Right lobe of liver (tissue), 6 donors: Measurements from ENCODE around the gene PHKG1. TPM values are rescaled to one million over a fixed set of nuclear protein-coding genes. Genes with fewer than 3 reads are reported as not detected.
A peak's percentile ranks its signal among the peaks of the same experiment; 100 is the strongest.
"Not testable (repeated sequence)": the region's sequence is repeated elsewhere in the genome, so short reads cannot be mapped to it uniquely, and the experiment has no call there.

Experiments
- ATAC-seq, 4 donors: fragments of 200-7000 bp; cut with Tn5 transposase; one replicate each; pipeline ENCODE4 v1.9.1; 2020; ENCODE audit warnings: mild to moderate bottlenecking in 4 of 4, moderate library complexity in 4 of 4
- DNase-seq, 3 donors: peaks; one replicate each; pipeline ENCODE4 v3.0.0-alpha.2; 2020
- H3K27ac ChIP-seq, 3 donors: fragments of 200-600 bp; one replicate each; pipeline ENCODE4 v1.8.0; 2022
- H3K27me3 ChIP-seq, 2 donors: fragments of 200-600 bp; one replicate each; pipeline ENCODE4 v1.8.0; 2022
- H3K36me3 ChIP-seq, 4 donors: fragments of 200-600 bp; sonication (generic) in 1 of 4; one replicate each; pipeline versions ENCODE4 v1.5.1 to v1.8.0; 2017 to 2022; ENCODE audit warnings: control low read depth in 1 of 4
- H3K4me1 ChIP-seq, 4 donors: fragments of 200-600 bp; sonication (generic) in 1 of 4; one replicate each; pipeline versions ENCODE4 v1.5.1 to v1.8.0; 2017 to 2022; ENCODE audit warnings: control low read depth in 1 of 4
- H3K4me3 ChIP-seq, 3 donors: fragments of 200-600 bp; one replicate each; pipeline ENCODE4 v1.8.0; 2022
- H3K9me3 ChIP-seq, 4 donors: fragments of 200-600 bp; sonication (generic) in 1 of 4; one replicate each; pipeline versions ENCODE4 v1.5.1 to v1.8.0; 2017 to 2022; ENCODE audit warnings: control low read depth in 1 of 4
- POLR2A ChIP-seq: fragments of 450-650 bp; IDR thresholded peaks from one replicate; pipeline ENCODE4 v1.6.1; 2017; ENCODE audit warnings: antibody characterized with exemption, mild to moderate bottlenecking
- WGBS: methylation state at CpG from one replicate; pipeline ENCODE4 v1.1.6; 2018; ENCODE audit warnings: low coverage, low lambda C conversion rate; ENCODE audit not compliant: insufficient coverage; ENCODE audit errors: missing lambda C conversion rate; 5-methylcytosine and 5-hydroxymethylcytosine counted together
- intact Hi-C, 2 donors: fragments of 100-400 bp; cut with DNase I; formaldehyde crosslinking; loops; one replicate each; pipeline versions ENCODE4 v1.11.2 to v1.14.1; 2022
- total RNA-seq, 6 experiments: library from RNA; depleted of rRNA in 2 of 6; stranded (reverse); fragments of >200 nt in 2 of 6; fragmentation: NEBNext Ultra II Directional in 3 of 6; extraction: Animal tissue kit (Norgen Biotek cat#: 25700) in 3 of 6; gene quantifications; one replicate each; pipeline versions ENCODE4 v1.1.0 to v1.2.4, GENCODE V29; 2016 to 2023
- TF ChIP-seq, protein P1 (sequence below), 4 donors: fragments of 200-600 bp in 3 of 4; fragments of 450-650 bp in 1 of 4; IDR thresholded peaks; one replicate each; pipeline versions ENCODE4 v1.5.1 to v1.8.0; 2016 to 2022; ENCODE audit warnings: antibody characterized with exemption in 4 of 4, mild to moderate bottlenecking in 2 of 4
- donor health status: DM: no; HTN: yes; CAD: no.
- donor health status: DM: no; HTN: no; CAD: no.
- donor health status: DM: no; HTN: no; CAD: no.
- donor health status: DM: no; HTN: yes; CAD: no.
- donor health status: DM: no; HTN: yes; CAD: no.

The PHKG1 gene
- total RNA-seq, 6 experiments from 2014 or later: 0.12 to 1.6 (median 0.20) TPM; not detected in 1

DNA sequence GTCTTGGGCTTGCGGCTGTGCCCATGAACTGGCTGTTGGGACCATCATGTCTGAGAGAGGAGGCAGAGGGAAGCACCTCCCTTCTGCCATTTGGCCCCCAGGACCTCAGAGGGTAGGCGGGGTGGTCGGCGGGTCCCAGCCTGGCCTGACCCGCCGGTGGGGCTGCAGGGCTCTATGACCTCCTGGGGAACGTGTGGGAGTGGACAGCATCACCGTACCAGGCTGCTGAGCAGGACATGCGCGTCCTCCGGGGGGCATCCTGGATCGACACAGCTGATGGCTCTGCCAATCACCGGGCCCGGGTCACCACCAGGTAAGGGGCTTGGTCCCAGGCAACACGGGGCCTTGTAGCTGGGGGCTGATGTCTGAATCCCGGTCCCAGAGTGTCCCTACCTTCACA, 14.6 kb downstream of the PHKG1 start:
- WGBS: 100% methylated on average over 1 of the region's 16 CpGs
- H3K27ac ChIP-seq: no peak overlapping the region
- peak in 1 of 3 donors; percentile 49 for DNase-seq
- no peak for TF ChIP-seq POLR2A
- TF ChIP-seq, protein P1, sequence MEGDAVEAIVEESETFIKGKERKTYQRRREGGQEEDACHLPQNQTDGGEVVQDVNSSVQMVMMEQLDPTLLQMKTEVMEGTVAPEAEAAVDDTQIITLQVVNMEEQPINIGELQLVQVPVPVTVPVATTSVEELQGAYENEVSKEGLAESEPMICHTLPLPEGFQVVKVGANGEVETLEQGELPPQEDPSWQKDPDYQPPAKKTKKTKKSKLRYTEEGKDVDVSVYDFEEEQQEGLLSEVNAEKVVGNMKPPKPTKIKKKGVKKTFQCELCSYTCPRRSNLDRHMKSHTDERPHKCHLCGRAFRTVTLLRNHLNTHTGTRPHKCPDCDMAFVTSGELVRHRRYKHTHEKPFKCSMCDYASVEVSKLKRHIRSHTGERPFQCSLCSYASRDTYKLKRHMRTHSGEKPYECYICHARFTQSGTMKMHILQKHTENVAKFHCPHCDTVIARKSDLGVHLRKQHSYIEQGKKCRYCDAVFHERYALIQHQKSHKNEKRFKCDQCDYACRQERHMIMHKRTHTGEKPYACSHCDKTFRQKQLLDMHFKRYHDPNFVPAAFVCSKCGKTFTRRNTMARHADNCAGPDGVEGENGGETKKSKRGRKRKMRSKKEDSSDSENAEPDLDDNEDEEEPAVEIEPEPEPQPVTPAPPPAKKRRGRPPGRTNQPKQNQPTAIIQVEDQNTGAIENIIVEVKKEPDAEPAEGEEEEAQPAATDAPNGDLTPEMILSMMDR (IDR thresholded peaks at IDR 0.05): no peak
- no peaks in the 10 kb centered on the region for H3K27me3 ChIP-seq
- intact Hi-C loops: loop anchor here in 1 of 2 donors (10.0 kb wide), 1 partner anchor 73 kb away; no protein-coding TSS in a partner anchor
- no peak overlapping the region for H3K4me3 ChIP-seq
- H3K9me3 ChIP-seq: no peaks in the 10 kb centered on the region
- H3K4me1 ChIP-seq: peaks cover 0 to 40% (median 13%) of the 10 kb centered on the region in 4 donors
- no peak for ATAC-seq
- H3K36me3 ChIP-seq: no peaks in the 10 kb centered on the region

DNA sequence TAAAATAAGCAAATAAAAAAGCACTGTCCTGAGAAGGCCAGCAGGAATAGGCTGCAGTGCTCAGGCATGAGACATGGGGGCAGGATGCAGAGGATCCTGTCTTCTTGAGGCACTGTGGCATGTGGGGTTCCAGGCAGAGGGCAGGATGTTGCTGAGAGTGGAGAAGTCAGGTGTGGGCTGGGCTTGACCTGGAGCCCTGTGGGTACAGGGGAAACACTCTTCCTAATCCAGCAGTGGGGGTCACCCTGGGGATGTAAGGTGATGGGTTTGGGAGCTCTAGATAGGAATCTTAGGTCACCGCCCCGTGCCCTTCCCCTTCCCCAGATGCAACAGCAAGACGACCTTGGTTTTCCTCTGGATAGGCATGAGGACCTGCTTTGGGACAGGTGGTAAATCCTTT, 15.1 kb downstream of the PHKG1 start:
- ATAC-seq: no peak
- intact Hi-C loops: loop anchor here in 1 of 2 donors (10.0 kb wide), 1 partner anchor 73 kb away; no protein-coding TSS in a partner anchor
- Histone ChIP-seq H3K27ac (no peak overlapping the region), H3K36me3 (no peaks in the 10 kb centered on the region), H3K4me1 (peaks cover 0 to 34% (median 13%) of the 10 kb centered on the region in 4 donors), H3K4me3 (no peak overlapping the region), H3K9me3 (no peaks in the 10 kb centered on the region), H3K27me3 (no peaks in the 10 kb centered on the region)
- TF ChIP-seq POLR2A: no peak
- TF ChIP-seq, protein P1 (IDR thresholded peaks at IDR 0.05): no peak
- 100% methylated on average over 1 of the region's 3 CpGs for WGBS
- peak in 1 of 3 donors; percentile 1 for DNase-seq

DNA sequence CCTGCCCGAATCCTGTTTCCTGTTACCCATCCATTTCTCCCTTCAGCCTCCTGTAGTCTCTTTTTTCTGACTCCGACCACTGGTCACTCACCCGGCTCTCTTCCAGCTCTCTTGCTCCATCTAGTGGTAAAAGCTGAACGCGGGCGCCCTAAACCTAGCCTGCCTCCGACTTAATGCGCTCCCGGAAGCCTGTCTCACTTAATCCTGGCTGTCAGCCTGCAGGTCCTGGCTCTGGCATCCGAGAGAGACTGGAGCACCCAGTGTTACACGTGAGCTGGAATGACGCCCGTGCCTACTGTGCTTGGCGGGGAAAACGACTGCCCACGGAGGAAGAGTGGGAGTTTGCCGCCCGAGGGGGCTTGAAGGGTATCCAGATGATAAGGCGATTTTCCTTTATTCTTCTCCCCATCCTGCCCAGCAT, 18.4 kb downstream of the PHKG1 start:
- Histone ChIP-seq H3K36me3 (peaks cover 0 to 13% (median 4%) of the 10 kb centered on the region in 4 donors), H3K27me3 (no peaks in the 10 kb centered on the region), H3K4me3 (no peak overlapping the region), H3K27ac (no peak overlapping the region), H3K9me3 (no peaks in the 10 kb centered on the region), H3K4me1 (peaks cover 0 to 22% (median 7%) of the 10 kb centered on the region in 4 donors)
- ATAC-seq: peak; percentile 97 to 98 (median 98)
- intact Hi-C loops: loop anchor here in 1 of 2 donors (10.0 kb wide), 1 partner anchor 70 kb away; no protein-coding TSS in a partner anchor
- peak; percentile 89 to 96 (median 95) for DNase-seq
- 8% methylated on average over 19 of the region's 19 CpGs for WGBS
- TF ChIP-seq POLR2A: no peak
- TF ChIP-seq, protein P1 (IDR thresholded peaks at IDR 0.05): peak; percentile 96

DNA sequence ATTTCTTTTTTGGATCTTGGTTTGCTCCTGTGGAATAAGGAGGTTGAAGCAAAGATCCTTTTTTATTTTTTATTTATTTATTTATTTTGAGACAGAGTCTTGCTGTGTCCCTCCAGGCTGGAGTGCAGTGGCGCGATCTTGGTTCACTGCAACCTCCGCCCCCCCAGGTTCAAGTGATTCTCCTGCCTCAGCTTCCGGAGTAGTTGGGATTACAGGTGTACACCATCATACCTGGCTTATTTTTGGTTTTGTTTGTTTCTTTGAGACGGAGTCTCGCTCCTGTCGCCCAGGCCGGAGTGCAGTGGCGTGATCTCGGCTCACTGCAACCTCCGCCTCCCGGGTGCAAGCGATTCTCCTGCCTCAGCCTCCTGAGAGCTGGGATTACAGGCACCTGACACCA, 26.4 kb downstream of the PHKG1 start:
- H3K27ac ChIP-seq, H3K9me3 ChIP-seq, H3K4me3 ChIP-seq, H3K27me3 ChIP-seq, DNase-seq, ATAC-seq: not testable (repeated sequence)
- Histone ChIP-seq H3K4me1 (peaks cover 0 to 19% (median 0%) of the 10 kb centered on the region in 4 donors), H3K36me3 (peaks cover 5 to 44% (median 18%) of the 10 kb centered on the region in 4 donors)
- 94% methylated on average over 13 of the region's 13 CpGs for WGBS
- intact Hi-C loops: loop anchor here in 1 of 2 donors (5.0 kb wide), 1 partner anchor 59 kb away; no protein-coding TSS in a partner anchor

DNA sequence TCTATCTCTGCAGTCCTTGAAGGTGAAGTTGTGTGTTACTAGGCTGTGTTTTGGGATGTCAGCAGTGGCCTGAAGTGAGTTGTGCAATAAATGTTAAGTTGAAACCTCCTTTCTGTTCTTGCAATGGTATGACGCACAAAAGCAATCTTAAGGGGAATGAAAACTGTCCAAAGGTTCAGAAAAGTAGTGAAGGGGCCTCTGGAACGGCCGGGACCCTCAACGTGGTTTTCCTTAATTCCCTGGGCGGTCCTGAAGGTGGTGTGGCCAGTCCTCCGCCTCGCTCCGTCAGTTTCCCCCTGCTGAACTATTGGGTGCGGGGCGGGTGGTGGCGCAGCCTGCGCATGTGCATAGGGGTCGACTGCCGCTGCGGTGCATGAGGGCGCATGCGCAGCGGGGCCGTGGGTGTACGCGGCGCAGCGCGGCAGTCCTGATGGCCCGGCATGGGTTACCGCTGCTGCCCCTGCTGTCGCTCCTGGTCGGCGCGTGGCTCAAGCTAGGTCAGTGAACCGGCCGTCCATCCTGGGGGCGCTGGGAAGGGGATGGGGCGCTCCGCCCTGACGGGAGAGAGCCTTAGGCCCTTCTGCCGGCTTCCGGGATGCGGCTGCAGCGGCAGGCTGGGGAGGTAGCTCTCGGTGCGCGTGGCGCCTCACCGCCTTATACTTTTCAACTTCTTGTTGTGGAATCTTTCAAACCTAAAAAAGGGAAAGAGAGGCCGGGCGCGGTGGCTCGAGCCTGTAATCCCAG, 28.7 kb downstream of the PHKG1 start, which contains the start of gene SUMF2:
SUMF2 (plus strand) TSS at position 405 of the 744 bp plus-strand sequence; CDS start at position 431, 26 bp downstream.
- H3K27me3 ChIP-seq: no peaks in the 10 kb centered on the region
- DNase-seq (peak; percentile 93 to 95 (median 95)), ATAC-seq (peak; percentile 96 to 97 (median 96))
- H3K27ac ChIP-seq: peak within 1 kb of the TSS; percentile 90 to 92 (median 92)
- WGBS: under 1% methylated on average over 24 of the region's 49 CpGs
- TF ChIP-seq, protein P1 (IDR thresholded peaks at IDR 0.05): peak in 2 of 4 donors; percentile 16 to 22
- TF ChIP-seq POLR2A: peak; percentile 87
- H3K4me3 ChIP-seq: peak within 1 kb of the TSS; percentile 88 to 97 (median 97)
- intact Hi-C loops: no loop called here
- peaks cover 0 to 19% (median 0%) of the 10 kb centered on the region in 4 donors for H3K4me1 ChIP-seq
- H3K36me3 ChIP-seq: peaks cover 5 to 51% (median 27%) of the 10 kb centered on the region in 4 donors
- H3K9me3 ChIP-seq: no peaks in the 10 kb centered on the region
